Keratinocyte (primary cell): Measurements from ENCODE around the gene KRTAP12-1. TPM values are rescaled to one million over a fixed set of nuclear protein-coding genes. Genes with fewer than 3 reads are reported as not detected.

ENCODE experiments used
- DNase-seq: peaks from one replicate; pipeline ENCODE4 v3.0.0-alpha.2; 2011; ENCODE audit warnings: low read depth, missing footprints, low spot score
- FAIRE-seq: peaks from 2 replicates; lab custom pipeline; 2011; peaks lifted over from hg19 to GRCh38; lab: Jason Lieb, UNC
- H2AFZ ChIP-seq: 2 replicates; pipeline ENCODE4 v1.6.0; 2012; ENCODE audit warnings: low read length, control low read depth, inconsistent platforms; ENCODE audit not compliant: control insufficient read depth
- H3K27ac ChIP-seq: 2 replicates; pipeline ENCODE4 v1.5.1; 2011; ENCODE audit warnings: low read length; ENCODE audit not compliant: control insufficient read depth, insufficient read depth
- H3K27me3 ChIP-seq: 3 replicates; pipeline ENCODE4 v1.6.0; 2011; ENCODE audit warnings: low read length; ENCODE audit not compliant: control insufficient read depth, insufficient read depth; ENCODE audit errors: extremely low read depth
- H3K36me3 ChIP-seq, 2 experiments: 2 replicates in 1 of 2; 3 replicates in 1 of 2; pipeline ENCODE4 v1.5.1; 2011; ENCODE audit warnings: low read length in 2 of 2, mild to moderate bottlenecking in 1 of 2; ENCODE audit not compliant: control insufficient read depth in 2 of 2, insufficient read depth in 2 of 2; ENCODE audit errors: extremely low read depth in 1 of 2
- H3K4me1 ChIP-seq: 3 replicates; pipeline ENCODE4 v1.5.1; 2011; ENCODE audit warnings: low read length; ENCODE audit not compliant: control insufficient read depth, insufficient read depth; ENCODE audit errors: extremely low read depth
- H3K4me2 ChIP-seq: 3 replicates; pipeline ENCODE4 v1.6.0; 2011; ENCODE audit warnings: low read depth, low read length; ENCODE audit not compliant: control insufficient read depth, insufficient read depth; ENCODE audit errors: extremely low read depth
- H3K4me3 ChIP-seq, 3 experiments: fragments of 200-600 bp in 1 of 3; sonication (generic) in 1 of 3; 2 replicates in 2 of 3; 3 replicates in 1 of 3; pipeline ENCODE4 v1.5.1; 2011 to 2016; ENCODE audit warnings: low read length in 3 of 3, mild to moderate bottlenecking in 3 of 3, control low read depth in 2 of 3, inconsistent platforms in 1 of 3, low read depth in 1 of 3, mixed read lengths in 1 of 3, mixed run types in 1 of 3, moderate library complexity in 1 of 3; ENCODE audit not compliant: control insufficient read depth in 2 of 3, insufficient read depth in 2 of 3; ENCODE audit errors: extremely low read depth in 1 of 3
- H3K79me2 ChIP-seq: 2 replicates; pipeline ENCODE4 v1.6.0; 2012; ENCODE audit warnings: low read length; ENCODE audit not compliant: control insufficient read depth, insufficient read depth
- H3K9ac ChIP-seq: 3 replicates; pipeline ENCODE4 v1.6.0; 2011; ENCODE audit warnings: low read length; ENCODE audit not compliant: control insufficient read depth, insufficient read depth; ENCODE audit errors: extremely low read depth
- H3K9me1 ChIP-seq: 3 replicates; pipeline ENCODE4 v1.6.0; 2011; ENCODE audit warnings: low read length; ENCODE audit not compliant: control insufficient read depth, insufficient read depth; ENCODE audit errors: extremely low read depth
- H3K9me3 ChIP-seq: 2 replicates; pipeline ENCODE4 v1.5.1; 2012; ENCODE audit warnings: low read depth, low read length; ENCODE audit not compliant: control insufficient read depth
- H4K20me1 ChIP-seq: 3 replicates; pipeline ENCODE4 v1.6.0; 2011; ENCODE audit warnings: low read length; ENCODE audit not compliant: control insufficient read depth, insufficient read depth; ENCODE audit errors: extremely low read depth
- CTCF ChIP-seq, 3 experiments: IDR thresholded peaks in 1 of 3; conservative IDR thresholded peaks in 1 of 3; optimal IDR thresholded peaks in 1 of 3; 2 replicates in 2 of 3; 3 replicates in 1 of 3; pipeline versions ENCODE3 to v1.5.1; 2011; ENCODE audit warnings: low read length in 3 of 3, mild to moderate bottlenecking in 3 of 3, moderate library complexity in 2 of 3, control low read depth in 1 of 3, inconsistent platforms in 1 of 3; ENCODE audit not compliant: insufficient read depth in 2 of 3; ENCODE audit errors: extremely low read depth in 1 of 3
- EZH2 ChIP-seq: IDR thresholded peaks from one replicate; pipeline ENCODE4 v1.6.1; 2012; ENCODE audit warnings: inconsistent platforms, mild to moderate bottlenecking, low read length, moderate library complexity
- dilution Hi-C: fragments of 300-500 bp; cut with MboI; formaldehyde crosslinking; loops from one replicate; pipeline ENCODE4 v1.7.0; 2020; ENCODE audit warnings: low sequenced_read_pairs; ENCODE audit not compliant: extremely low pct_ligation_motif_present
- polyA plus RNA-seq, 5 experiments: library from polyadenylated mRNA; depleted of rRNA in 3 of 5; stranded (reverse) in 3 of 5; stranded (forward) in 1 of 5; unstranded in 1 of 5; fragments of >200 nt; gene quantifications; 1 replicate in 1 of 5; 2 replicates in 3 of 5; 3 replicates in 1 of 5; pipeline versions ENCODE4 v1.2.1 to v1.2.3, GENCODE V29; 2011 to 2012; ENCODE audit warnings: missing spikeins in 2 of 5, low read depth in 1 of 5, low replicate concordance in 1 of 5

KRTAP12-1 gene
- polyA plus RNA-seq, 1 donor (not counting 4 experiments of a cell fraction or from before 2014, with no cell fraction given) = not detected

- Histone ChIP-seq H3K27ac (no peak overlapping the region), H4K20me1 (no peaks in the 10 kb centered on the region), H2AFZ (no peak overlapping the region), H3K9me1 (no peaks in the 10 kb centered on the region), H3K4me2 (no peak overlapping the region), H3K79me2 (no peaks in the 10 kb centered on the region), H3K9ac (no peak overlapping the region), H3K27me3 (peaks cover 37% of the 10 kb centered on the region), H3K36me3 (no peaks in the 10 kb centered on the region), H3K9me3 (peaks cover 4% of the 10 kb centered on the region), H3K4me3 (no peak overlapping the region), H3K4me1 (peaks cover 27% of the 10 kb centered on the region)
- dilution Hi-C loops = no loop called here
- DNase-seq = no peak
- FAIRE-seq = no peak
- TF ChIP-seq EZH2 = no peak
- no peak for TF ChIP-seq CTCF (optimal IDR thresholded peaks at IDR 0.05 in 1 of 3, IDR thresholded peaks at IDR 0.05 in 1 of 3, conservative IDR thresholded peaks at IDR 0.05 in 1 of 3; ENCODE audit: extremely low read depth in 1 of 3, insufficient read depth in 2 of 3, low read length in 3 of 3)
These were observed 24.2 kb upstream of the KRTAP12-1 start for GRCh38 chr21:44706026-44706705.

GRCh38 chr21:44704636-44705001, 22.7 kb upstream of the KRTAP12-1 start:
- no peak for DNase-seq

More at GRCh38 chr21:44704636-44705001, 22.7 kb upstream of the KRTAP12-1 start:
- TF ChIP-seq EZH2 (no peak), CTCF (optimal IDR thresholded peaks at IDR 0.05 in 1 of 3, IDR thresholded peaks at IDR 0.05 in 1 of 3, conservative IDR thresholded peaks at IDR 0.05 in 1 of 3; ENCODE audit: extremely low read depth in 1 of 3, insufficient read depth in 2 of 3, low read length in 3 of 3) (no peak)
- peaks cover 12% of the 10 kb centered on the region for H3K4me1 ChIP-seq
- H3K4me2 ChIP-seq = no peak overlapping the region
- H3K9me1 ChIP-seq = no peaks in the 10 kb centered on the region
- H2AFZ ChIP-seq = no peak overlapping the region
- H3K27ac ChIP-seq = no peak overlapping the region
- no peaks in the 10 kb centered on the region for H4K20me1 ChIP-seq
- H3K4me3 ChIP-seq = no peak overlapping the region
- peaks cover 4% of the 10 kb centered on the region for H3K9me3 ChIP-seq
- H3K27me3 ChIP-seq = peaks cover 33% of the 10 kb centered on the region
- no peak overlapping the region for H3K9ac ChIP-seq
- FAIRE-seq = no peak
- no peaks in the 10 kb centered on the region for H3K36me3 ChIP-seq
- dilution Hi-C loops = no loop called here
- H3K79me2 ChIP-seq = no peaks in the 10 kb centered on the region
